Measurements from ENCODE around the gene RPS8.
A peak's percentile ranks its signal among the peaks of the same experiment; 100 is the strongest.
"Not testable (repeated sequence)": the region's sequence is repeated elsewhere in the genome, so short reads cannot be mapped to it uniquely, and the experiment has no call there.

RPS8 gene

GRCh38 chr1:44775078-44775929 lies at the start of gene RPS8:
Gene RPS8, plus strand, starts transcription at chr1:44775540. Its CDS starts 57 bp downstream, at chr1:44775597.
- intact Hi-C loops (cut with DNase I), result loop anchor here (5.0 kb wide), 1 partner anchor 33 kb away; no protein-coding TSS in a partner anchor
- DNase-seq, result peak; percentile 85 to 96 (median 92)

DNA sequence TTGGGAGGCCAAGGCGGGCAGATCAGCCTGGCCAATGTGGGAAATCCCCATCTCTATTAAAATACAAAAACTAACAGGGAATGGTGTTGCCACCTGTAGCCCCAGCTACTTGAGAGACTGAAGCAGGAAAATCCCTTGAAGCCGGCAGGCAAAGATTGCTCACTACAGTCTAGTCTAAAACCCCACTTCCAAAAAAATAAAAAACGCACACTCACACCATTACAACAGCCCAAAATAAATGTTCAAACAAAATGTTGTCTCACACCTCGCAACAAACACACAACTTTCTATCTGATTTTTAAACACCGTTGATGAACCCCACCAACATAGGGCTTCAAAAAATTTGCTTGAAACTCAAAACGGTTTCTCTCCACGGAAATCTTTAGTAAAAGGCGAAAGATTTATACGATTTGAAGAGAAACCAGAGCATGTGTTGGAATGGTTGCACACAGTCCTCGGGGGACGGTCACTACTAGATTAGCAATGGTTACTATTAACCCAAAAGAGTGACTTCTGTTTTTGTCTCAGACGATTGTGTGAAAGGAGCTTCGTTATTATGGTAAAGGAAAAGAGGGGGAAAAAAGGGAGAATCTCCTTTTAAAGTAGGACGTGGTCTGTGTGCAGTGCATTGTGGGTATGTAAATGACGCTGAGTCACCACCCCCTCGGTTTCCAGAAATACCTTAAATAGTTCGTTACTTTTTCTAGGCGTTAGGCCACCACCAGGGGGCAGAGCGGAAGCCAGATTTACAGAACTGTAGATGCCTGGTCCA lies 44.4 kb upstream of the RPS8 start, which contains the start of gene RNU5D-1:
TSS of gene RNU5D-1 (minus strand) at position 430 of the 772 bp plus-strand sequence.
- intact Hi-C loops (cut with DNase I), result loop anchor here (10.0 kb wide), 1 partner anchor 574 kb away; no protein-coding TSS in a partner anchor
- peak; percentile 86 to 99 (median 96) for DNase-seq

DNA sequence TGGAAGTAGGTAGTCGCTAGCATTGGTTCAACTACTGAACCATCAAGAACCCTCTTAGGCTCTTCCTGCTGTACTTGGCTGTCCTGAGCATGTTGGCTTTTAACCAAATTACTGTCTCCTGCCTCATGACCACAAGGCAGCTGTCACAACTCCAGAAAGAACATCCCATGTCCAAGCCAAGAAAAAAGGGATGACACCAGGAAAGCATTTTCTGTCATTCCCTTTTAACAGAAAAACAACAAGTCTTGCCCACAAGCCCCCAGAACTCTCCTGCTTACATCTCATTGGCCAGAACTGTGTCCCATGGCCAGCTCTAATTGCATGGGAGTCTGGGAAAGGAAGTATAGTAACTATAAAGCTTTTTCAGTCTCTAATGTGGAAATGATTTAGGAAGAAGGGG lies 42.0 kb upstream of the RPS8 start:
- intact Hi-C loops (cut with DNase I), result loop anchor here (10.0 kb wide), 1 partner anchor 571 kb away; no protein-coding TSS in a partner anchor

DNA sequence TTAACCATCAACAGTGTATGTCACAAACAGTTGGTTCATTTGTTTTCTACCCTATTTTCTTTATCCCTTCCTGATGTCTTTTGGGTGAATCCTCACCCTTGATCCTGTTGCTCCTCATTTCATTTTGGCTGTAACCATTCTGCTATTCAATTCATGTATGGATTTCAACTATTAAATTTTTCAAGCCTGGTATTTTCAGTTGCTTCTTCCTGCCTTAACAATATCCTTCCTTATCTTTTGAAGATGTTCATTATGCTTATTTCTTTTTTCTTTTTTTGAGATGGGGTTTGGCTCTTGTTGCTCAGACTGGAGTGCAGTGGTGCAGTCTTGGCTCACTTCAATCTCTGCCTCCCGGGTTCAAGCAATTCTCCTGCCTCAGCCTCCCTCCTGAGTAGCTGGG lies 41.6 kb upstream of the RPS8 start:
- DNase-seq, result no peak

More for the DNA sequence above, 42.0 kb upstream of the RPS8 start:
- DNase-seq, result no peak

DNA sequence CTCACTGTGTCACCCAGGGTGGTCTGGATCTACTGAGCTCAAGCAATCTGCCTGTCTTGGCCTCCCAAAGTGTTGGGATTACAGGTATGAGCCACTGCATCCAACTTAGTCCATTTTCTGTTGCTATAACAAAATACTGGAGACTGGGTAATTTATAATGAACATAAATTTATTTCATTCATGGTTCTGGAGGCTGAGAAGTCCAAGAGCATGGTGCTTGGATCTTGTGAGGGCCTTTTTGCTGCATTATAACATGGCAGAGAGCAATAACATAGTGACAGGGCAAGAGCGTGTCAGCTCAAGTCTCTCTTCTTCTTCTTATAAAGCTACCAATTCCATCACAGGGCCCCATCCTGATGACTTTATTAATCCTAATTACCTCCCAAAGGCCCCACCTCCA lies 39.3 kb upstream of the RPS8 start:
- intact Hi-C loops (cut with DNase I), result loop anchor here (10.0 kb wide), 1 partner anchor 569 kb away; no protein-coding TSS in a partner anchor
- DNase-seq, result no peak

More for the DNA sequence above, 41.6 kb upstream of the RPS8 start:
- intact Hi-C loops (cut with DNase I), result loop anchor here (10.0 kb wide), 1 partner anchor 571 kb away; no protein-coding TSS in a partner anchor

DNA sequence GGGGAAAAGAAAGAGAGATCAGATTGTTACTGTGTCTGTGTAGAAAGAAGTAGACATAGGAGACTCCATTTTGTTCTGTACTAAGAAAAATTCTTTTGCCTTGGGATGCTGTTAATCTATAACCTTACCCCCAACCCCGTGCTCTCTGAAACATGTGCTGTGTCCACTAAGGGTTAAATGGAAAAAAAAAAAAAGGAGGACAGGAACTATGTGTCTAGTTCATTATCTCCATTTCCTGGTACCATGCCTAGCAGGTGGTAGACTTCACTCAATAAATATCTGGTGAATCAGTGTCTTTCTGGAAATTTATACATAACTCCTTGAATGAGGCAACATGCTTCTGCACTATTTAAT lies 36.4 kb upstream of the RPS8 start:
- not testable (repeated sequence) for DNase-seq
- intact Hi-C loops (cut with DNase I), result loop anchor here (10.0 kb wide), 1 partner anchor 566 kb away; no protein-coding TSS in a partner anchor

- intact Hi-C loops (cut with DNase I), result loop anchor here (5.0 to 10.0 kb wide), 2 partner anchors 38 to 565 kb away; partner anchors contain the start of gene RPS8
- DNase-seq, result peak; percentile 93 to 99 (median 97)
Observed at GRCh38 chr1:44739307-44740178, 35.8 kb upstream of the RPS8 start, which contains the start of gene KIF2C. Gene KIF2C, plus strand, starts transcription at chr1:44739837. Its CDS starts 96 bp downstream, at chr1:44739933.

DNA sequence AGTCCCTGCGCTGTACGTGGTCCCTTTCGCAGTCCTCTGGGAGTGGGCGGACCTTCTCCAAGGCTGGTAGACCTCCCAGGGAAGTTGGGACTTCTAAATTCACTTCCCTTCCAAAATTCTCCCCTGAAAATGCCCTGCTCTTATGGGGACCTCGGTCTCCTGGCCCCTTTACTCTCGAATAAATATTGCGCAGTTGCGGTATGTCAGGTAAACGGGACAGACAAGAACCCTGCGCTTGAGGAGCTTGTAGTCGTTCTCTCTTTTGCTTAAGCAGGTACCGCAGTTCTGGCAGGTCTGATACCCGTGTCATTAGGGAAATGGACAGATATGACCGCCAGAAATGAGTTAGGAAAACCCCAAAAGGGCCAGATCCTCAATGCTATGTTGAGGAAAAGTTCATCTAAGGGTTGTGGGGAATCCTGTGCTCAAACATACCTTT lies 35.1 kb upstream of the RPS8 start:
- no peak for DNase-seq
- intact Hi-C loops (cut with DNase I), result loop anchor here (5.0 kb wide), 1 partner anchor 37 kb away; the partner anchor contains the start of gene RPS8

GRCh38 chr1:44743211-44743610 lies 32.1 kb upstream of the RPS8 start:
- DNase-seq, result no peak
- intact Hi-C loops (cut with DNase I), result loop anchor here (5.0 kb wide), 1 partner anchor 34 kb away; the partner anchor contains the start of gene RPS8

DNA sequence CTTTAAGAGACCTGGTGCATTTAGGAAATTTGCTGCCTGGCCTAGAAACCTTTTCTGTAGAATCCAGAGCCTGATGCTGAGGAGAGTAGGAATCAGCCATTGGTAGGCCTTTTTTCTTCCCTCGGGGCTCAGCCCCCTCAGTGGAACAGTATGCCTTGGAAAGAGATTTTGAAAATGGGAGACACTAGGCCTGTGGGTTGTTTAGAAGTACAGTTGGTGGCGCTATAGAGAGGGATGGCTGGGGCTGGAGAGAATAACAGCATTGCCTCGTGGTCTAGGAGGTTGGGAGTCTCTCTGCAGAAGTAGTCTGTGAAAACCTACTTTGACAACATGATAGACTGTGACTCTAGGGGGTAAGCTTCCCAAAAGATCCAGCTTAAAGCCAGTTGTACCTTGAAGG lies 27.5 kb upstream of the RPS8 start:
- intact Hi-C loops (cut with DNase I), result no loop called here
- DNase-seq, result no peak

DNA sequence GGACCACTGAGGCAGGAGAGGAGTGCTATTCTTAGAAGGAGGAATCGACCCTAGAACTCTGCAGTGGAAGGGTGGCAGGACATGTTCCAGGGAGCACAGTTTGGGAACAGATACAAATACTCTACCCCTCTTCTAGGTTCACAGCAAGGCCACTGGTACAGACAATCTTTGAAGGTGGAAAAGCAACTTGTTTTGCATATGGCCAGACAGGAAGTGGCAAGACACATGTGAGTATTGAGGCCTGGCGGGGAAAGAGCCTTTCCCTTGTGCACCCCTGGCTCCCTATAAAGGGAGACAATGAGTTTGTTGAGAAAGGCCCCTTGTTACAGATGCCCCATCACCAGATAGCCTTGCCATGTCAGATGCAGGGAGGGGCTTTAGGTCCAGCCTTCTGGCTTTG lies 17.9 kb upstream of the RPS8 start:
- DNase-seq, result no peak
- intact Hi-C loops (cut with DNase I), result no loop called here

- intact Hi-C loops (cut with DNase I), result no loop called here
- DNase-seq, result no peak
Observed at GRCh38 chr1:44759077-44759476, 16.3 kb upstream of the RPS8 start.

DNA sequence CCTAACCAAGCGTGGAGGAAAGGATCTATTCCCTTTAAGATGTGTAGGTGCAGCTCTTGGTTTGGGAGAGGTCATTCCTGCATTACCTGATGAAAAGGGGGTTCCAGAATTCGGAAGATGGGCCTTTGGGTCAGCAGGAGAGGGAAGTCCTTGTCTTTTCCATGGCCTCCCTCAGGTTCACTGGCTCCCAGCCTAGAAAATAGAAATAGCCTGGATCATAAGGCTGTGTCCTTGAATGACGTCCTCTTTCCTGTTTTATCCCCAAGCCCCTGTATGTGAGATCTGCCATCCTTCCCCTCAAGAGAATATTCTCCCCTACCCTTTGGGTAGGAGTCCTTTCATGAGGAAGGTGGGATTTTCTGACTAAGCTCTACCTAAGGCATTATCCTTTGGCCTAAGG lies 14.5 kb upstream of the RPS8 start:
- intact Hi-C loops (cut with DNase I), result no loop called here
- no peak for DNase-seq

DNA sequence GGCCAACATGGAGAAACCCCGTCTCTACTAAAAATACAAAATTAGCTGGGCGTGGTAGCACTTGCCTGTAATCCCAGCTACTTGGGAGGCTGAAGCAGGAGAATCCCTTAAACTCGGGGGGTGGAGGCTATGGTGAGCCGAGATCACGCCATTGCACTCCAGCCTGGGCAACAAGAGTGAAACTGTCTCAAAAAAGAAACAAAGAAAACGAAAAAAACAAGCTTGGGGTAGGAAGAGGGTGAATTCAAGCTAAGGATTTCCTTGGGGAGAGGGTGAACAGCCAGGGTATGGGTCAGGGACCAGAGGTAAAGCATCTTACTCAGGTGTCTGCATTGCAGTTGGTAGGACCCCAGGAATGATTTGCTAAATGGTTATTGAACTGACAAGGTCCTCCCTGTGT lies 8.9 kb upstream of the RPS8 start:
- intact Hi-C loops (cut with DNase I); DNase-seq: not testable (repeated sequence)

DNA sequence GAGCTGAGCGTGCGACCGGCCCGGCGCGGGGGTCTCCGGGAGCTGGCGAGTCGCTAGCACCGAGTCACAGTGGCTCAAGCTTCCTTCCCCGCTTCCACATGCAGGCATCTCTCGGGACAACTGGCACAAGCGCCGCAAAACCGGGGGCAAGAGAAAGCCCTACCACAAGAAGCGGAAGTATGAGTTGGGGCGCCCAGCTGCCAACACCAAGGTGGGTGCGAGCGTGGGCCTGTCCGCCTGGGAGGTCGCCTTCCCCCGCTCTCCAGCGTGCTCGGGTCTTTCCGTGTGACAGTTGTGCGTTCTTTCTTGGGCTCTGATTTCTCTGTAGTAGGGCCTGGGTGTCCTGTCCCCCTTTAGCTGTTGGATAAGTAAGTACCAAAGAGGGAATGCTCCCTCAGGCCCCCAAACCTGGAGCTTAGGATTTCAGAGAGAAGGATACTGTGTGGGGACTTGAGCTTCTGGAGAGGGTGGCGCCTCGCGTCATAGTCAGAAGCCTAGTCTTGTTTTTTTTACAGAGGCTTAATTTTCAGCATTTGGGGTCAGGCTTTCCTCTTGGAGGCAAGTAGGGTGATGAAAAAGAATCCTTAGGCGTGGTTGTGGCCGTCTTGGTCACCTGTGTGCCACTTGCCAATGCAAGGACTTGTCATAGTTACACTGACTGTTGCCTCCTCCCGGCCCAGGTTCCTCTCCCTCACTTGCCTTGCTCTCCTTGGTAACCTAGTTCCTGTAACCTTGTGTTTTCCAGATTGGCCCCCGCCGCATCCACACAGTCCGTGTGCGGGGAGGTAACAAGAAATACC lies 790 bp downstream of the RPS8 start:
- intact Hi-C loops (cut with DNase I), result loop anchor here (5.0 kb wide), 1 partner anchor 34 kb away; no protein-coding TSS in a partner anchor
- peak in 10 of 42 donors; percentile 15 to 45 (median 30) for DNase-seq

- intact Hi-C loops (cut with DNase I), result loop anchor here (5.0 kb wide), 1 partner anchor 34 kb away; no protein-coding TSS in a partner anchor
- DNase-seq, result no peak
Observed at GRCh38 chr1:44776730-44777068, 1.4 kb downstream of the RPS8 start.

- DNase-seq, result no peak
- intact Hi-C loops (cut with DNase I), result loop anchor here (5.0 kb wide), 1 partner anchor 35 kb away; no protein-coding TSS in a partner anchor
Observed at GRCh38 chr1:44777547-44777946, 2.2 kb downstream of the RPS8 start.

Measured in head of caudate nucleus (tissue), 42 donors.